HG03521 (cell line): Measurements from ENCODE around the gene PLSCR1.
"Not testable (repeated sequence)": the region's sequence is repeated elsewhere in the genome, so short reads cannot be mapped to it uniquely, and the experiment has no call there.

ENCODE experiments used
- ATAC-seq: cut with Tn5 transposase; IDR thresholded peaks from one replicate; pipeline ENCODE4 v1.9.1; 2021; ENCODE audit warnings: mild to moderate bottlenecking, moderate library complexity; ENCODE audit not compliant: unreplicated experiment

Gene PLSCR1

DNA sequence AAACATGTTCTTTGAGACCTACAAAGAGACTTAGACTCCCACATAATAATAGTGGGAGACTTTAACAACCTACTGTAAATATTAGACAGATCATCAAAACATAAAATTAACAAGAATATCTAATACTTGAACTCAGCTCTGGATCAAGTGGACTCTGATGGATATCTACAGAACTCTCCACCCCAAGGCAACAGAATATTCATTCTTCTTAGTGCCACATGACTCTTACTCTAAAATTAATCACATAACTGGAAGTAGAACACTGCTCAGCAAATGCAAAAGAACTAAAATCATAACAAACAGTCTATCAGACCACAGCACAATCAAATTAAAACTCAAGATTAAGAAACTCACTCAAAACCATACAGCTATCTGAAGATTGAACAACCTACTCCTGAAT lies 59.1 kb downstream of the PLSCR1 start:
- ATAC-seq: no peak

DNA sequence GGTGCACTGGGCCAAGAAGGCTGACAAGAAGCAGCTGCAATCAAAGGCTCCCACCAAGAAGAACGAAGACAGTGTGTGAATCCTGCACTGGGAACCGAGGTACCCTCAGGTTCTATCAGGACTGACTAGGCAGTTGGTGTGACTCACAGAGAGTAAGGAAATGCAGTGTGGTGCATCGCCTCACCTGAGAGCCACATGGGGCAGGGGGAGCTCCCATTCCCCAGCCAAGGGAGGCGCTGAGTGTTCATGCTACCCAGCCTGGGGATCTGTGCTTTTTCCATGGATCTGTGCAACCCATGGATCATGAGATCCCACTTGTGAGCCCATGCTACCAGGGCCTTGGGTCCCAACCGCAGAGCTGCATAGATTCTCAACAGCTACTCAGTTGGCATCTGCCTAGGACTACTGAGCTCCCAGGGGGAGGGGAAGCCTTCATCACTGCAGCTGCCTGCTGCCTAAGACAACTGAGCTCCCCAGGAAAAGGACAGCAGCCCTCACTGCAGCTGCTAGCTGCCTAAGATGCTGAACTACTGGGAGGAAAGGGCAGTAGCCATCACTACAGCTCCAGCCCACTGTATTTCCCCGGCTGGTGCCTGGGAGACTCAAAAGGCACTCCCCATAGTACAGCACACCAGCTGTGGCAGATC lies 68.2 kb downstream of the PLSCR1 start:
- no peak for ATAC-seq

DNA sequence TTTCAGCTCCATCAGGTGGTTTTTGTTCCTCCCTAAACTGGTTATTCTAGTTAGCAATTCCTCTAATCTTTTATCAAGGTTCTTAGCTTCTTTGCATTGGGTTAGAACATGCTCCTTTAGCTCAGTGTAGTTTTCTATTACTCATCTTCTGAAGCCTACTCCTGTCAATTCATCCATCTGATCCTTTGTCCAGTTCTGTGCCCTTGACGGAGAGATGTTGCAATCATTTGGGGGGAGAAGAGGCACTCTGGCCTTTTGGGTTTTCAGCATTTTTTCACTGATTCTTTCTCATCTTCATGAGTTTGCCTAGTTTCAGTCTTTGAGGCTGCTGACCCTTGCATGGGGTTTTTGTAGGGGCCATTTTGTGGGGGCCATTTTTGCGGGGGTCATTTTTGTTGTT lies 69.4 kb downstream of the PLSCR1 start:
- ATAC-seq: not testable (repeated sequence)

DNA sequence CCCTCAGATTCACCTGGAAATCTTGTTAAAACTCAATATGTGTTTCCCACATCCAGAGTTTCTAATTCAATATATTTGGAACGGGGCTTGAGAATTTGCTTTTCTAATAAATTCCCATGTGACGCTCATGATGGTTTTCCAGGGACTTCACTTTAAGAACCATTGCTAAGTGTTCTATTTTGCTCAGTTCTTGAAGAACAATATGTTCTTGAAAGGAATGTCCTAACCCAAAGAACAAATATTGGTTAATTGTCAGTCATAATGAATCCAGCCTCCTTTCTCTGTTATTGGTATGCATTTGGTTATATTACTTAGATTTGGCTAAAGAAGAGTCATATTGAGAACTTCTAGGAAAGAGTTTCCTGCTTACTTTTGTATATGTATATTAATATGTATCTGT lies 70.7 kb downstream of the PLSCR1 start:
- ATAC-seq: no peak

DNA sequence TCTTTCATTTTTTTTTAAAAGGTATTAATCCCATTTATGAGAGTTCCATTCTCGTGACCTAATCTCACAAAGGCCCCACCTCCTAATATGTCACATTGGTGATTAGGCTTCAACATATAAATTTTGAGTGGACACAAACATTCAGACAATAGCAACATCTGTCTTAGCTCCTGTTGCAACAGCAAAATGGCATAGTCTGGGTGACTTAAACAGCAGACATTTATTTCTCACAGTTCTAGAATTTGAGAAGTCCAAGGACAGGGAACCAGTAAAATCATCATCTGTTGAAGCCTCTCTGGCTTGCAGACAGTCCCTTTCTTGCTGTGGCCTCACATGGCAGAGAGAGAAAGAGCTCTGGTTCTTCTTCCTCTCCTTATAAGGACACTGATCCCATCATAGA lies 71.8 kb downstream of the PLSCR1 start:
- no peak for ATAC-seq

DNA sequence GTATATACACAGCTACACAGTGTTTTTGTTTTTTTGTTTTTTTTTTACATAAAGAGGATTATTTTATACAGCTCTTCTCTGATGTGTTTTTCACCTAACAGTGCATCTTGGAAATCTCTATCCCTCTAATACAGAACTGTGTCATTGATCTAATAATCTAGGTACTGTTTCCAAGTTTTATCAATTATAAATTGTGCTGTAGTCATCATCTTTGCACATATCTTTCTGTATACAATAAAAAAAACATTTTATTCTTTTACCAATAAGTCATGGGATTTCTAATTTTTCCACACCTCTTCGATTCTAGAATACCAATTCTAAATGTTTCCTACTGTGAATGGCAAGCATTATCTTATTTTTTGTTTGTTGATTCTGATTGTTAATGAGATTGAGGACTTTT lies 73.4 kb downstream of the PLSCR1 start:
- no peak for ATAC-seq

DNA sequence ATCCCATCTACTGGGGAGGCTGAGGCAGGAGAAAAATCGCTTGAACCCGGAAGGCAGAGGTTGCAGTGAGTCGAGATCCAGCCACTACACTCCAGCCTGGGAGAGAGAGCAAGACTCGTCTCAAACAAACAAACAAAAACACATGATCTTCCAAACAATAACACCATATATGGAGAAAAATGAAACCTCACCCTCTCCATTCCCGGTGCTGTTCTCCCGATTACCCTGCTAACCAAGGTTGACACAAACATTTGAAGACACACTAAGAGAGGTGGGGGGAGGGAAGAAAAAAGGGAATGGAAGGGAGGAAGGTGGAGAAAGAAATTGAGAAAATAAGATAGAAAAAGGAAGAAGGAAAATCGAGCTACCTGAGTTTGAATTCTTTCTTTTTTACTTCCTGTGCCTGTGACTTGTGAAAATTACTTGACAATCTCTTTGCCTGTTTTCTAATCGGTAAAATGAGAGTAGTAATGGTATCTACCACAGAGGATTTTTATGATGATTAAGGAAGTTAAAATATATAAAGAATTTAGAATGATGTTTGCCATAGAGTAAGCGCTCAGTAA lies 73.9 kb downstream of the PLSCR1 start:
- no peak for ATAC-seq

DNA sequence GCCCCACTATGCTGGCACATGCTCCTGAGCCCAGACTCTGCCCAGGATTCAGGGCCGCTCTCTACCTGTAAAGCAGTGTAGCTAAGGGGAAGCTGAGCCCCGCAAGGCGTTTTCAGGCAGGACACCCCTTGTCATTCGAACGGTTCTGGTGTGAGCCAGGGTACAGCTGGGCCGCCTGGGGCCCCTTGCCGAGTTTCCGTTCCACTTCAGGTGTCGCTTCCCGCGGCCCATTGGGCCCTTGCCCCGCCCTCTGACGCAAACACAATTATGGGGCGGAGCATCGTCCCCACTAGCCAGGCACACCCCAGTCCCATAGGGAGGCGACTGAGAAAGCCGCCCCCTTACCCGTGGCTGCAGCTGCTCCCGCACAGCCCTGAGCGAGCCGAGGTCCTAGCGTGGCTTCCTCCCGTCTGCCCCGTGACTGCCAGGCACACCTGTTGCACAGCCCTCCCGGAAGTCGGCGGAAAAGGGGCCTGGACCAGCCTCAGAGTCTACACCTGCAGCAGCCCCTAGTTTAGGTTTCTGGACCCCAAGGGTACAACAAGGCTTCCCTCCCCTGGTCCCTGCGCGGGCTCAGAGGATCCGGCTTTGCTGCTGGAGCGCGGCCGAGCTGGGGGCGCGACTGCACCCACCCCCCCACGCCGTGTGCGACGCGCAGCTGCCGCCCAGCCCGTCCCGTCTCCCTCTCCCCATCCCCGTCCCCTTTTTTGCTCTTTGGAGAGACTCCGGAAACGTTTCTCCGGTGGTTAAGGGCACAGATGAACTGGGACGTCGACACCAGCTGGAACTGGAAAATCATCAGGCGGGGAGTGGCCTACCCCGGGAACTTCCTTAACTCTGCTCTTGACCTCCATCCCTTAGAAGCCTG lies 75.0 kb downstream of the PLSCR1 start, which contains the start of gene PLSCR2:
Gene PLSCR2, minus strand, starts transcription at position 412 of the 868 bp plus-strand sequence. CDS start 9,657 bp downstream, outside the sequence.
- ATAC-seq: peak; percentile 96

DNA sequence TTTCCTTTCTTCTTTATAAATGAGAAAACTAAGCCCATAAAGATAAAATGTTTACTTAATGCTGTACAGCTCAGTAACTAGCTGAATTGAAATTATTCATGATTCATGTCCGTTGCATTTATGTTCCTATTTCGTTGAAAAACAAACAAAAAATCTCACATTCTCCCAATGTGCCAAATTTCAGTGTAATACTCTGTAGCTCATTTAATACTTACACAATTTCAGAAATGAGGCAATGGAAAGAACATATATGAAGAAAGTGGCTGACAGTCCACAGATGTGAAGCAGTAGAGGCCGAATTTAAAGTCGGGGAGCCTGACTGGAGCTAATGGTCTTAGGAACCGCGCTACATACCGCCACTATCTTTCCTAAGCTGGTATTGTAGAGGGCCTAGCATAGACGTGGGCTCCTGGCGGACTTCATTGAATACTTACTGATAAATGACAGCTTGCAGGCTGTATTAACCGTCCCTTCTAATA lies 75.7 kb downstream of the PLSCR1 start:
- ATAC-seq: no peak

DNA sequence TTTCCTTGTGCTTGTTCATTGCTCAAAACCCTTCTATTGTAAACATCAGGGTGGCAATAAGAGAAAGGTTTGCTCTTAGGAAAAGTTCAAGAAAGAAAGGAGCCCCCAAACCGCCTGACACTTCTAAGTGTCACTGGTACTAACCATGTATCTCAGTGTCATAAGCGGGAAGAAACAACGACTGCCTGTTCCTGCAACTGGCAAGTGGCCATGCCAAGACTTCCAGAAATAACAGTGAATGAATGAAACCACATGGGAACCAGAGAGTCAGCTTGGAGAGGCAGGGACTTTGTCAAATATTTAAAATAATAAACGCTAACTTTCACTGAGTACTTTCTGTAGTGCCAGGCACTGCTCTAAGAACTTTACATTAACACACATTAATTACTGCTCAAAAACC lies 76.2 kb downstream of the PLSCR1 start:
- ATAC-seq: no peak

DNA sequence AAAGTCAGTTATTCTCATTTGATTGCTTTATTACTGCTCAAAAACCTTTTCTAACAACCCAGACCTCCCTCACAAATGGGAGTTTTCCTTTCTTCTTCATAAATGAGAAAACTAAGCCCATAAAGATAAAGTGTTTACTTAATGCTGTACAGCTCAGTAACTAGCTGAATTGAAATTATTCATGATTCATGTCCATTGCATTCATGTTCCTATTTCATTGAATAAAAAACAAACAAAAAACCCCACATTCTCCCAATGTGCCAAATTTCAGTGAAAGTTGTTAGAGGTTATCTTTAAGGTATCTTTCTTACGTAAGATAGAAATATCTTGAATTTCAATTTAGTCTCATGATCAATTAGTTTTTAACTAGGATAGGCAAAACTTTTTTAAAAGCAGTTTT lies 77.8 kb downstream of the PLSCR1 start:
- ATAC-seq: no peak

DNA sequence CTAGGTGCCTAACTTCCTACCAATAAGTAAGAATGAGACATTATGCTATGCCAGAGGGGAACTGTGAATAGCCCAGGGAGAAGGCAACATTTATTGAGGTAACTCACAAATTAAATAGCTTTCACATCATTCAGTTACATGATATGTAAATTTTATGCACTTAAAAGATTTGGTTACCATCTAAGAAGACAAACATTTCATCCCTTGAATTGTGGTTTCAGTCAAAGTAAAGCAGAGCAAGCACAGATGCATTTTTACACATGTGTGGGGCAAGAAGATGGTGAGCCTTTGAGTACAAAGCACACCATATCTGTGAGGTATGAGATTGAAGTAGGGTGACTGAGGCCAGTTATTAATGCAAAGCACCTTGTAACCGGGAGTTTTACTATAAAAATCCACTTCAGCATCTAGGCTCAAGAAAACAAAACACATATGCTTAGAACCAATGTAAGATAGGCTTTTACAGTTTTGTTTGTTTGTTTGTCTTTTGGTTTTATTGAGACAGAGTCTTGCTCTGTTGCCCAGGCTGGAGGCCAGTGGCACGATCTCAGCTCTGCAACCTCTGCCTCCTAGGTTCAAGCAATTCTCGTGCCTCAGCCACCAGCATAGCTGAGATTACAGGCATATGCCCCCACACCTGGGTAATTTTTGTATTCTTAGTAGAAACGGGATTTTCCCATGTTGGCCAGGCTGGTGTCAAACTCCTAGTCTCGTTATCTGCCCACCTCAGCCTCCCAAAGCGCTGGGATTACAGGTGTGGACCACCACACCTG lies 78.5 kb downstream of the PLSCR1 start:
- no peak for ATAC-seq
